HCT116 (cell line): Measurements from ENCODE around the gene VWA7. TPM values are rescaled to one million over a fixed set of nuclear protein-coding genes. Genes with fewer than 3 reads are reported as not detected.
A peak's percentile ranks its signal among the peaks of the same experiment; 100 is the strongest.

Experiments
- ATAC-seq: fragments of 200-7000 bp; cut with Tn5 transposase; 2 replicates; pipeline ENCODE4 v1.9.1; 2020; ENCODE audit warnings: mild to moderate bottlenecking, moderate library complexity
- BruUV-seq: library from RNA; stranded (reverse); fragments of 400-500 nt; replicated peaks from 2 replicates; lab custom pipeline; 2021; lab: Mats Ljungman, UMichigan
- CTCF ChIA-PET: fragments of 300-600 bp; sonication (Branson Sonifier 250); formaldehyde crosslinking; loops from one replicate; lab custom pipeline; 2021; ENCODE audit warnings: antibody characterized with exemption; lab: Charles Lee
- POLR2A ChIA-PET: fragments of 300-600, 350-600 bp; sonication (Branson Sonifier 250); formaldehyde crosslinking; loops from one replicate; lab custom pipeline; 2021; ENCODE audit warnings: antibody characterized with exemption; lab: Charles Lee
- RAD21 ChIA-PET, 2 experiments: fragments of 300-600 bp; sonication (Branson Sonifier 250); formaldehyde crosslinking; loops; one replicate each; lab custom pipeline; 2023; ENCODE audit warnings: low total read pairs in 2 of 2; ENCODE audit not compliant: uncharacterized antibody in 2 of 2, unreplicated experiment in 2 of 2, low non-redundant PET in 1 of 2; lab: Charles Lee
- DNase-seq: peaks from one replicate; pipeline ENCODE4 v3.0.0-alpha.2; 2010; ENCODE audit warnings: low read depth, low spot score
- H2AFZ ChIP-seq: fragments of 200-600 bp; shearing (Covaris generic), sonication (generic); 2 replicates; pipeline ENCODE4 v1.6.1; 2017; ENCODE audit warnings: low read depth, mixed run types, mixed read lengths, antibody characterized with exemption, low read length; ENCODE audit not compliant: poor library complexity, severe bottlenecking
- H3K27ac ChIP-seq: 2 replicates; pipeline ENCODE4 v1.5.1; 2012; ENCODE audit warnings: low read depth, low read length
- H3K27me3 ChIP-seq: fragments of 200-600 bp; sonication (generic); 2 replicates; pipeline ENCODE4 v1.6.1; 2016; ENCODE audit warnings: mixed run types, low read length, mixed read lengths; ENCODE audit not compliant: insufficient read depth
- H3K36me3 ChIP-seq, 2 experiments: fragments of 200-500 bp in 1 of 2; fragments of 200-600 bp in 1 of 2; sonication (Bioruptor generic) in 1 of 2; sonication (generic) in 1 of 2; 2 replicates each; pipeline versions ENCODE4 v1.5.1 to v1.6.1; 2014 to 2016; ENCODE audit warnings: low read length in 2 of 2, inconsistent platforms in 1 of 2, mixed read lengths in 1 of 2, mixed run types in 1 of 2; ENCODE audit not compliant: insufficient read depth in 2 of 2, control insufficient read depth in 1 of 2
- H3K4me1 ChIP-seq, 2 experiments: fragments of 200-600 bp in 1 of 2; sonication (generic) in 1 of 2; 2 replicates each; pipeline versions ENCODE4 v1.5.1 to v1.6.1; 2012 to 2017; ENCODE audit warnings: low read length in 2 of 2, inconsistent platforms in 1 of 2, mild to moderate bottlenecking in 1 of 2, mixed read lengths in 1 of 2, mixed run types in 1 of 2, moderate library complexity in 1 of 2; ENCODE audit not compliant: insufficient read depth in 2 of 2, control insufficient read depth in 1 of 2
- H3K4me2 ChIP-seq: fragments of 200-600 bp; sonication (generic); 2 replicates; pipeline ENCODE4 v1.6.1; 2017; ENCODE audit warnings: mixed run types, low read length, mixed read lengths
- H3K4me3 ChIP-seq, 2 experiments: fragments of 200-600 bp in 1 of 2; sonication (generic) in 1 of 2; replicated peaks in 1 of 2; 2 replicates each; pipeline ENCODE4 v1.5.1; 2011 to 2016; ENCODE audit warnings: low read length in 2 of 2, control low read depth in 1 of 2, low read depth in 1 of 2, mild to moderate bottlenecking in 1 of 2, mixed read lengths in 1 of 2, mixed run types in 1 of 2
- H3K79me2 ChIP-seq: fragments of 200-600 bp; sonication (generic); 2 replicates; pipeline ENCODE4 v1.6.1; 2017; ENCODE audit warnings: mild to moderate bottlenecking, mixed run types, low read length, moderate library complexity, mixed read lengths; ENCODE audit not compliant: insufficient read depth
- H3K9ac ChIP-seq: fragments of 200-600 bp; sonication (generic); 2 replicates; pipeline ENCODE4 v1.6.1; 2016; ENCODE audit warnings: low read length, mixed read lengths
- H3K9me2 ChIP-seq: fragments of 200-600 bp; sonication (generic), shearing (Covaris generic); 2 replicates; pipeline ENCODE4 v1.6.1; 2017; ENCODE audit warnings: mixed run types, mild to moderate bottlenecking, moderate library complexity; ENCODE audit not compliant: insufficient read depth
- H3K9me3 ChIP-seq, 2 experiments: fragments of 200-500 bp in 1 of 2; fragments of 200-600 bp in 1 of 2; sonication (Bioruptor generic) in 1 of 2; sonication (generic) in 1 of 2; 2 replicates each; pipeline ENCODE4 v1.6.1; 2014 to 2017; ENCODE audit warnings: low read length in 2 of 2, mixed read lengths in 2 of 2, inconsistent platforms in 1 of 2, low read depth in 1 of 2, mild to moderate bottlenecking in 1 of 2, mixed run types in 1 of 2, moderate library complexity in 1 of 2; ENCODE audit not compliant: control insufficient read depth in 1 of 2, insufficient read depth in 1 of 2
- H4K20me1 ChIP-seq: fragments of 200-600 bp; sonication (generic), shearing (Covaris generic); 2 replicates; pipeline ENCODE4 v1.6.1; 2017; ENCODE audit warnings: mixed run types, mild to moderate bottlenecking, moderate library complexity; ENCODE audit not compliant: insufficient read depth
- RAD21 ChIP-seq: IDR thresholded peaks from 2 replicates; pipeline ENCODE4 v1.6.1; 2012; ENCODE audit warnings: low read depth, mild to moderate bottlenecking
- ZNF274 ChIP-seq: fragments of 200-500 bp; sonication (Bioruptor generic); IDR thresholded peaks from 2 replicates; pipeline ENCODE4 v1.6.1; 2014; ENCODE audit warnings: mild to moderate bottlenecking, low read depth, low read length, inconsistent platforms
- intact Hi-C: fragments of 100-400 bp; cut with micrococcal nuclease; formaldehyde crosslinking; loops from 2 replicates; pipeline ENCODE4 v1.10.0; 2022
- total RNA-seq: library from RNA; stranded (reverse); gene quantifications from one replicate; pipeline ENCODE4 v1.2.1, GENCODE V29; 2021; ENCODE audit not compliant: unreplicated experiment
- TF ChIP-seq, protein P1 (sequence below): IDR thresholded peaks from 2 replicates; pipeline ENCODE4 v1.6.1; 2012; ENCODE audit warnings: low read depth
- TF ChIP-seq, protein P2 (sequence below), 3 experiments: fragments of 200-600 bp in 1 of 3; sonication (generic) in 1 of 3; IDR thresholded peaks in 2 of 3; conservative IDR thresholded peaks in 1 of 3; 2 replicates each; pipeline ENCODE4 v1.5.1; 2012 to 2017; ENCODE audit warnings: low read depth in 2 of 3, low read length in 2 of 3, antibody characterized with exemption in 1 of 3, borderline replicate concordance in 1 of 3, control low read depth in 1 of 3, mild to moderate bottlenecking in 1 of 3, mixed read lengths in 1 of 3, mixed run types in 1 of 3, moderate library complexity in 1 of 3; ENCODE audit not compliant: insufficient read depth in 1 of 3
- TF ChIP-seq, protein P3 (sequence below): IDR thresholded peaks from 2 replicates; pipeline ENCODE4 v1.6.1; 2012

Gene VWA7
- total RNA-seq, 1 experiment from 2014 or later: 14.6 TPM

DNA sequence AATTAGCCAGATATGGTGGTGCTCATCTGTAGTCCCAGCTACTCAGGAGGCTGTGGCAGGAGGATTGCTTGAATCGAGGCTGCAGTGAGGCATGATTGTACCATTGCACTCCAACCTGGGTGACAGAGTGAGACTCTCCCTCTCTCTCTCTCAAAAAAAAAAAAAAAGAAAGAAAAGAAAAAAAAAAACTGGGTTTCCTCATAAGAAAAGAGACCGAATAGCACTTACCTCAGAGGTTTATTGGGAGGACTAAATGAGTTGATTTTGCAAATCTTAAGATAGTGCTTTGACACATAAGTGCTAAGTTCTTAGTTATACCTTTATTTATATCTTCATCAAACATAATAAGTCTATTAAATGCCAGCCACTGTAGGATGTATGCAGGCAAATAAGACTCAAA is 6.3 kb downstream of the VWA7 start (continued):
- TF ChIP-seq, protein P1, sequence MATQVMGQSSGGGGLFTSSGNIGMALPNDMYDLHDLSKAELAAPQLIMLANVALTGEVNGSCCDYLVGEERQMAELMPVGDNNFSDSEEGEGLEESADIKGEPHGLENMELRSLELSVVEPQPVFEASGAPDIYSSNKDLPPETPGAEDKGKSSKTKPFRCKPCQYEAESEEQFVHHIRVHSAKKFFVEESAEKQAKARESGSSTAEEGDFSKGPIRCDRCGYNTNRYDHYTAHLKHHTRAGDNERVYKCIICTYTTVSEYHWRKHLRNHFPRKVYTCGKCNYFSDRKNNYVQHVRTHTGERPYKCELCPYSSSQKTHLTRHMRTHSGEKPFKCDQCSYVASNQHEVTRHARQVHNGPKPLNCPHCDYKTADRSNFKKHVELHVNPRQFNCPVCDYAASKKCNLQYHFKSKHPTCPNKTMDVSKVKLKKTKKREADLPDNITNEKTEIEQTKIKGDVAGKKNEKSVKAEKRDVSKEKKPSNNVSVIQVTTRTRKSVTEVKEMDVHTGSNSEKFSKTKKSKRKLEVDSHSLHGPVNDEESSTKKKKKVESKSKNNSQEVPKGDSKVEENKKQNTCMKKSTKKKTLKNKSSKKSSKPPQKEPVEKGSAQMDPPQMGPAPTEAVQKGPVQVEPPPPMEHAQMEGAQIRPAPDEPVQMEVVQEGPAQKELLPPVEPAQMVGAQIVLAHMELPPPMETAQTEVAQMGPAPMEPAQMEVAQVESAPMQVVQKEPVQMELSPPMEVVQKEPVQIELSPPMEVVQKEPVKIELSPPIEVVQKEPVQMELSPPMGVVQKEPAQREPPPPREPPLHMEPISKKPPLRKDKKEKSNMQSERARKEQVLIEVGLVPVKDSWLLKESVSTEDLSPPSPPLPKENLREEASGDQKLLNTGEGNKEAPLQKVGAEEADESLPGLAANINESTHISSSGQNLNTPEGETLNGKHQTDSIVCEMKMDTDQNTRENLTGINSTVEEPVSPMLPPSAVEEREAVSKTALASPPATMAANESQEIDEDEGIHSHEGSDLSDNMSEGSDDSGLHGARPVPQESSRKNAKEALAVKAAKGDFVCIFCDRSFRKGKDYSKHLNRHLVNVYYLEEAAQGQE: no peak
- no peak for TF ChIP-seq ZNF274

DNA sequence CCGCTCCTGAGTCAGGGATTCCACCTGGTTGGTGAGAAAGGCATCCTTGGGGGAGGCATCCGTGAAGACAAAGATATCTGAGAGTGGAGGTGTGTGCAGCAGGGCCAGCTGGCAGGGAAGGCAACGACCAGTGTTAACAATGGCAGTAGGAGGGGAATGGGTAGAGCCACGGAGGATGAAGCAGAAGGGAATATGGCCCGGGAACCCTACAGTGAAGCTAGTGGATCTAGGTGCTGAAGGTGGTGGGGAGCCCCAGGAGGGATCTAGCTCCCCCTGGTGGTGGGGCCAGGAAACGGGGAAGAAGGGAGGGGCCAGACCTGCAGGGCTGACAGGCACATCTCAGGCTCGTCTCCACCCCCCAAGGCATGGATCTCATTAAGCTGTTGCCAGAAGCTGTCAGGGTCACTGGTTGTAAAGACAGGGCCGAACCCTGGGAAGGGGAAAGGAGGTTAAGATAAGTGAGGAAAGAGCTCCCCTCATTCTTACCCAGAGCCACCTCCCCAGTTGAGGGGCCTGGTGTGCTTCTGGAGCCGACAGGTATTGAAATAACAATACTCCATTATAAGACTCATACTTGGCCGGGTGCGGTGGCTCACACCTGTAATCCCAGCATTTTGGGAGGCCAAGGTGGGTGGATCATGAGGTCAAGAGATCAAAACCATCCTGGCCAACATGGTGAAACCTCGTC is 7.3 kb downstream of the VWA7 start:
- TF ChIP-seq, protein P2, sequence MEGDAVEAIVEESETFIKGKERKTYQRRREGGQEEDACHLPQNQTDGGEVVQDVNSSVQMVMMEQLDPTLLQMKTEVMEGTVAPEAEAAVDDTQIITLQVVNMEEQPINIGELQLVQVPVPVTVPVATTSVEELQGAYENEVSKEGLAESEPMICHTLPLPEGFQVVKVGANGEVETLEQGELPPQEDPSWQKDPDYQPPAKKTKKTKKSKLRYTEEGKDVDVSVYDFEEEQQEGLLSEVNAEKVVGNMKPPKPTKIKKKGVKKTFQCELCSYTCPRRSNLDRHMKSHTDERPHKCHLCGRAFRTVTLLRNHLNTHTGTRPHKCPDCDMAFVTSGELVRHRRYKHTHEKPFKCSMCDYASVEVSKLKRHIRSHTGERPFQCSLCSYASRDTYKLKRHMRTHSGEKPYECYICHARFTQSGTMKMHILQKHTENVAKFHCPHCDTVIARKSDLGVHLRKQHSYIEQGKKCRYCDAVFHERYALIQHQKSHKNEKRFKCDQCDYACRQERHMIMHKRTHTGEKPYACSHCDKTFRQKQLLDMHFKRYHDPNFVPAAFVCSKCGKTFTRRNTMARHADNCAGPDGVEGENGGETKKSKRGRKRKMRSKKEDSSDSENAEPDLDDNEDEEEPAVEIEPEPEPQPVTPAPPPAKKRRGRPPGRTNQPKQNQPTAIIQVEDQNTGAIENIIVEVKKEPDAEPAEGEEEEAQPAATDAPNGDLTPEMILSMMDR (IDR thresholded peaks at IDR 0.05 in 2 of 3, conservative IDR thresholded peaks at IDR 0.05 in 1 of 3; ENCODE audit: borderline replicate concordance in 1 of 3, insufficient read depth in 1 of 3, low read depth in 2 of 3, low read length in 2 of 3): peak in 2 of 3 experiments; percentile 95 to 97; a peak in 4 of 6 replicates
- no peak for TF ChIP-seq RAD21
- TF ChIP-seq, protein P3, sequence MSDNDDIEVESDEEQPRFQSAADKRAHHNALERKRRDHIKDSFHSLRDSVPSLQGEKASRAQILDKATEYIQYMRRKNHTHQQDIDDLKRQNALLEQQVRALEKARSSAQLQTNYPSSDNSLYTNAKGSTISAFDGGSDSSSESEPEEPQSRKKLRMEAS: no peak
- BruUV-seq: no TSS peak
- ChIA-PET POLR2A (interaction anchor here (0.7 to 2.1 kb wide), 6 partner anchors 32 to 60 kb away, joined by 3 to 18 read pairs (median 4); partner anchors contain the start of genes CLIC1, HSPA1B and LY6G6D), CTCF (interaction anchor here (0.6 to 2.2 kb wide), 24 partner anchors 8 to 153 kb away, joined by 3 to 25 read pairs (median 5); partner anchors contain the start of genes ABHD16A, BAG6, DDAH2 and EHMT2), RAD21 (interaction anchor here (1.0 to 1.4 kb wide), 4 partner anchors 31 to 90 kb away, joined by 3 to 6 read pairs (median 3); no protein-coding TSS in a partner anchor)
- H2AFZ ChIP-seq: no peak overlapping the region
- no peaks in the 10 kb centered on the region for H3K79me2 ChIP-seq
- H3K27ac ChIP-seq: no peak overlapping the region
- no peak overlapping the region for H3K9ac ChIP-seq
- ATAC-seq: peak; percentile 86
- no peak overlapping the region for H3K4me3 ChIP-seq
- no peaks in the 10 kb centered on the region for H4K20me1 ChIP-seq
- intact Hi-C loops: loop anchor here (1.0 to 5.0 kb wide), 2 partner anchors 90 to 1027 kb away; no protein-coding TSS in a partner anchor
- H3K9me2 ChIP-seq: no peaks in the 10 kb centered on the region
- H3K27me3 ChIP-seq: no peaks in the 10 kb centered on the region
- DNase-seq: peak; percentile 42
- H3K9me3 ChIP-seq: no peaks in the 10 kb centered on the region
- peaks cover 17 to 38% of the 10 kb centered on the region in 2 experiments for H3K4me1 ChIP-seq
- H3K4me2 ChIP-seq: peak overlapping the region; percentile 14; the same call in 1 of the 2 replicates
- H3K36me3 ChIP-seq: no peaks in the 10 kb centered on the region
